GM21367 (cell line): Measurements from ENCODE around the gene SMAD1.
A peak's percentile ranks its signal among the peaks of the same experiment; 100 is the strongest.

Experiments
- ATAC-seq: cut with Tn5 transposase; IDR thresholded peaks from one replicate; pipeline ENCODE4 v1.9.1; 2021; ENCODE audit not compliant: unreplicated experiment

Gene SMAD1

GRCh38 chr4:145488310-145488709, 6.7 kb downstream of the SMAD1 start:
- no peak for ATAC-seq

GRCh38 chr4:145489556-145489955, 7.9 kb downstream of the SMAD1 start:
- ATAC-seq: no peak

GRCh38 chr4:145490361-145490760, 8.7 kb downstream of the SMAD1 start:
- no peak for ATAC-seq

- ATAC-seq: no peak
Measured at GRCh38 chr4:145490796-145491195, 9.1 kb downstream of the SMAD1 start.

GRCh38 chr4:145492376-145492775, 10.7 kb downstream of the SMAD1 start:
- ATAC-seq: no peak

GRCh38 chr4:145493166-145493565, 11.5 kb downstream of the SMAD1 start:
- no peak for ATAC-seq

- ATAC-seq: no peak
Measured at GRCh38 chr4:145494666-145495270, 13.1 kb downstream of the SMAD1 start.

- ATAC-seq: no peak
Measured at GRCh38 chr4:145496292-145496691, 14.6 kb downstream of the SMAD1 start.

- ATAC-seq: no peak
Measured at GRCh38 chr4:145497199-145498149, 15.8 kb downstream of the SMAD1 start.

- peak; percentile 80 for ATAC-seq
Measured at GRCh38 chr4:145498430-145498829, 16.8 kb downstream of the SMAD1 start.

- ATAC-seq: peak; percentile 43
Measured at GRCh38 chr4:145501051-145501660, 19.5 kb downstream of the SMAD1 start.

- no peak for ATAC-seq
Measured at GRCh38 chr4:145502809-145503208, 21.2 kb downstream of the SMAD1 start.

GRCh38 chr4:145503486-145504072, 21.9 kb downstream of the SMAD1 start:
- ATAC-seq: no peak

- ATAC-seq: no peak
Measured at GRCh38 chr4:145505995-145506394, 24.3 kb downstream of the SMAD1 start.

GRCh38 chr4:145507636-145508035, 26.0 kb downstream of the SMAD1 start:
- ATAC-seq: no peak

- no peak for ATAC-seq
Measured at GRCh38 chr4:145511913-145512522, 30.4 kb downstream of the SMAD1 start.

- ATAC-seq: no peak
Measured at GRCh38 chr4:145513020-145513621, 31.5 kb downstream of the SMAD1 start.

GRCh38 chr4:145520172-145520571, 38.5 kb downstream of the SMAD1 start:
- ATAC-seq: no peak

- ATAC-seq: no peak
Measured at GRCh38 chr4:145521282-145521681, 39.6 kb downstream of the SMAD1 start.

- no peak for ATAC-seq
Measured at GRCh38 chr4:145523117-145523516, 41.5 kb downstream of the SMAD1 start.

- ATAC-seq: no peak
Measured at GRCh38 chr4:145524552-145524951, 42.9 kb downstream of the SMAD1 start.
